ENCODE results near the gene MNX1.

DNA sequence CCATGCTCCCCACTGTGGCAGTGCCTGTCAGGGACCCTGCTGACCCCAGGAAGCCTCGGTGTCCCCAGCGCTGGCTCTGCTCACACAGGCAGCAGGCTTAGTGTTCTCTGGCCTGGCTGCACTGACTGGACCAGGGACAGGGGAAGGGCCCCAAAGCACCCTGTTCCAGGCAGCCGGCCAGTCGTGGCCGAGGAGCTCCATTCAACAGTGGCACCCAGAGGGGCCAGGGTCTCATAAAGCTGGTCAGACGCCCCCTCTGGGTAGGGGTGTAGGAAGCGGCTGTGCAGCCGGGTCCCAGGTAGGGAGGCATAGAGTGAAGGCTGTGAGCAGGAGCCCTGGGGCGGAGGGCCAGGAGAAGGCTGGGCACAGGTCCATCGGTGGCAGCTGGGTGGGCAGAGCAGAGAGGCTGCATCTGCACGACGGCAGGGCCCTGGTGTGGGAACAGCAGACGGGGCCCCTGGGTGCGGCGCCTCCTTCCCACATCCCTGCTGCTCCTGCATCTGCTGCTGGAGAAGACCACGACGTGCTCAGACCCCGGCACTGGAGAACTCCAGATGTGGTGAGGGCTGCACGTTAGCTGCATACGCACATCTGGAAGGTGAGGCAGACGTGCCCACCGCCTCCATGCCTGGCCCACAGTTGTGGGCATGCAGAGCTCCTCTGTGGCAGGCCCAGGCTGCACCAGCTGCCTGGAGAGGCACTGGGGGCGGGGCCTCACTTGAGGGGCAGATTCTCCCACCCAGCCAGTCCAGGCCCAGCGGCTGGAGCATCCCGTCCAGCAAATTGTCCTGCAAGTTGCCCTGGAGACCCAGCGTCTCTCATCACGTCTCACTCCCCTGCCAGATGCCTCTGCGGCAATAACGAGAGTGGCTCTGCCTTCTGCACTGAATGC lies 25.1 kb downstream of the MNX1 start:
- TF ChIP-seq CTCF (IDR thresholded peaks at IDR 0.05) (no peak), POLR2AphosphoS5 (IDR thresholded peaks at IDR 0.05) (no peak), POLR2A (IDR thresholded peaks at IDR 0.05) (no peak), EP300 (IDR thresholded peaks at IDR 0.05) (no peak)
